ENCODE results near the gene CAPNS1.

The CAPNS1 gene

DNA sequence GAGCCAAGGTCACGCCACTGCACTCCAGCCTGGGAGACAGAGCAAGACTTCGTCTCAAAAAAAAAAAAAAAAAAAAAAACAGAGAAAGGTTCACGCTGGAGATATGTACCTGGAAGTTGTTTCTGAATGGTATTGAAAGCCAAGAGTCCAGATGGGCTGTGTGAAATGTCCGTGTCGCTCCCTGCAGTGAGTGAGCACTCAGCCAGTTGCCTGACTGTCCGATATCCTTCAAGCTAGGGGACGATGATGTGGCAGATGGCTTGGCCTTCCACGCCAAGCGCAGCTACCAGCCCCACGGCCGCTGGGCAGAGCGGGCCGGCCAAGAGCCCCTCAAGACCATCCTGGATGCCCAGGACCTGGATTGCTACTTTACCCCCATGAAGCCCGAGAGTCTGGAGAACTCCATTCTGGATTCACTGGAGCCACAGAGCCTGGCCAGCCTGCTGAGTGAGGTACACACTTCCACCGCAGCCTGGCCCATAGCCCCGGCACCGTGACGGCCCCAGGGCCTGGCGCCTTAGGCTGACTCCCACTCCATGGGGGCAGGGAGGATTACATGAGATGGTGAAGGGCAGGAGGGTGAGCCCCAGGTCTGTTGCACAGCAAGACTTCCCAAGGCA, 40.6 kb upstream of the CAPNS1 start:
- DNase-seq (ENCODE audit: low read depth): no peak
- H3K4me3 ChIP-seq (ENCODE audit: low read length): no peak overlapping the region
- TF ChIP-seq CTCF (conservative IDR thresholded peaks at IDR 0.05; ENCODE audit: low read length): no peak

- no peak for DNase-seq (ENCODE audit: low read depth)
- no peak for TF ChIP-seq CTCF (conservative IDR thresholded peaks at IDR 0.05; ENCODE audit: low read length)
- no peak overlapping the region for H3K4me3 ChIP-seq (ENCODE audit: low read length)
These were observed 39.4 kb upstream of the CAPNS1 start for GRCh38 chr19:36100476-36100875.

DNA sequence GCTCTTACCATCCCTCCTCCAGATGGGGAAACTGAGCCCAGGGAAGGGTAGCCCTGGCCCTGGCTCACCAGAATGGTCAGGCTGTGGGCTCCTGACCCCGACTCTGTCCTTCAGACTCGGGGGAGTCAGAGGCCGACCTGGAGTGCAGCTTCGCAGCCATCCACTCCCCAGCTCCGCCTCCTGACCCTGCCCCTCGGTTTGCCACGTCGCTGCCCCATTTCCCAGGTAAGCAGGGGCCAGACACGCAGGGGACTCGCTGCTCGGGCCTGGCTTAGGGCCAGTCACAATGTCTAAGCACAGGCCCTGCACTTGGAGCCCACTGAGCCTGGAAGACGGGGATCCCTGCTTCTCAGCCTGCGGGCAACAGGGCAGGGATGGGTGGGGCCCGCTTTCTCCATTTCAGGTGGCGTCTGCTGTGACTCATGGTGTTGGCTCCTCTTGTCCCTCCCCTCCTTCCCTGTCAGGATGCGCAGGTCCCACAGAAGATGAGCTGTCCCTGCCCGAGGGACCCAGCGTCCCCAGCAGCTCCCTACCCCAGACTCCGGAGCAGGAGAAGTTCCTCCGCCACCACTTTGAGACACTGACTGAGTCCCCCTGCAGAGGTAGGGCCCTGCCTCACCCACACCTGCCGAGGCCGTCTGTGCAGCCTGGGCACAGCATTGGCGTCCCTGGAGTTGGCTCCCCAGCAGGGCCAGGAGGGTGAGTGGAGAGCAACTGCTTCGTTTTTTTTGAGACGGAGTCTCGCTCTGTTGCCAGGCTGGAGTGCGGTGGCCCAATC, 38.1 kb upstream of the CAPNS1 start:
- no peak overlapping the region for H3K4me3 ChIP-seq (ENCODE audit: low read length)
- DNase-seq (ENCODE audit: low read depth): no peak
- TF ChIP-seq CTCF (conservative IDR thresholded peaks at IDR 0.05; ENCODE audit: low read length): no peak

GRCh38 chr19:36103040-36103626, 36.7 kb upstream of the CAPNS1 start:
- DNase-seq (ENCODE audit: low read depth): no peak
- no peak overlapping the region for H3K4me3 ChIP-seq (ENCODE audit: low read length)
- TF ChIP-seq CTCF (conservative IDR thresholded peaks at IDR 0.05; ENCODE audit: low read length): no peak

DNA sequence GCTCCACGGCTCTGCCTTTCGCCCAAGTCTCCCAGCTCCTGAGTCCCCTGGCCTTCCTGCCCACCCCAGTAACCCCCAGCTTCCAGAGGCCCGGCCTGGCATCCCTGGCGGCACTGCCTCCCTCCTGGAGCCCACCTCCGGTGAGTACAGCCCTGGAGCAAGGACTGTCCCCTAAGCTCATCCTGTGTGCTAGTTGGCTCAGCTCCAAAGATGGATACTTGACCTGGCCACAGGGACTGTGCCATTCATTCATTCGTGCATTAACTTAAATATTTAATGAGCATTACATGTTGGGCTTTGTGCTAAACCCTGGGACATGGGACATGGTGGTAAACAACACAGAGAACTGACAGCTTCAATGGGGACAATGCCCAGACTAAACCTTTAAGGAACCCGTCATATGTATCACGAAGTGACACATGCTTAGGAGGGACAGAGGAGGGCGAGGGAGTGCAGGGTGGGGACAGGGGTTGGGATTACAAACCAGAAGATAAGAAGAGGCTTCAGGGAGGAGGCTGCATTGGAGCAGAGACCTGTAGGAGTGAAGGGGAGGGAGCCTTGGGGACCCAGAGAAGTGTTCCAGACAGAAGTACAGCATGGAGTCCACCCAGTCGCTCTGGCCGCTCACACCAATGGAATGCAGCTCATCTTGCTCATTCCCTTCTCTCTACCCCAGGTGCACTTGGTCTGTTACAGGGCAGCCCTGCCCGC, 35.9 kb upstream of the CAPNS1 start:
- H3K4me3 ChIP-seq (ENCODE audit: low read length): no peak overlapping the region
- no peak for DNase-seq (ENCODE audit: low read depth)
- TF ChIP-seq CTCF (conservative IDR thresholded peaks at IDR 0.05; ENCODE audit: low read length): no peak

GRCh38 chr19:36106441-36106840, 33.4 kb upstream of the CAPNS1 start:
- no peak overlapping the region for H3K4me3 ChIP-seq (ENCODE audit: low read length)
- no peak for DNase-seq (ENCODE audit: low read depth)
- no peak for TF ChIP-seq CTCF (conservative IDR thresholded peaks at IDR 0.05; ENCODE audit: low read length)
